HG03103 (cell line): ENCODE data around the gene RTN4R.
"Not testable (repeated sequence)": the region's sequence is repeated elsewhere in the genome, so short reads cannot be mapped to it uniquely, and the experiment has no call there.

Experiments used
- ATAC-seq: cut with Tn5 transposase; IDR thresholded peaks from one replicate; pipeline ENCODE4 v1.9.1; 2021; ENCODE audit warnings: low read depth; ENCODE audit not compliant: unreplicated experiment

The RTN4R gene

GRCh38 chr22:20306646-20307447 is 38.7 kb upstream of the RTN4R start:
- not testable (repeated sequence) for ATAC-seq

GRCh38 chr22:20305894-20306645 is 38.0 kb upstream of the RTN4R start:
- no peak for ATAC-seq

GRCh38 chr22:20305230-20305893 is 37.2 kb upstream of the RTN4R start:
- not testable (repeated sequence) for ATAC-seq

- no peak for ATAC-seq
These were observed 36.5 kb upstream of the RTN4R start for GRCh38 chr22:20304646-20305045.

GRCh38 chr22:20303229-20303534 is 35.1 kb upstream of the RTN4R start:
- not testable (repeated sequence) for ATAC-seq

- no peak for ATAC-seq
These were observed 34.5 kb upstream of the RTN4R start for GRCh38 chr22:20302438-20303228.

GRCh38 chr22:20299746-20300136 is 31.6 kb upstream of the RTN4R start:
- no peak for ATAC-seq

- no peak for ATAC-seq
These were observed 31.0 kb upstream of the RTN4R start for GRCh38 chr22:20298803-20299745.

GRCh38 chr22:20298110-20298802 is 30.1 kb upstream of the RTN4R start:
- no peak for ATAC-seq

GRCh38 chr22:20297414-20298109 is 29.4 kb upstream of the RTN4R start:
- no peak for ATAC-seq

- ATAC-seq, result no peak
These were observed 28.5 kb upstream of the RTN4R start for GRCh38 chr22:20296598-20296997.

- no peak for ATAC-seq
These were observed 27.3 kb upstream of the RTN4R start for GRCh38 chr22:20295262-20296064.

GRCh38 chr22:20292673-20293232 is 24.6 kb upstream of the RTN4R start:
- ATAC-seq, result no peak

- ATAC-seq, result no peak
These were observed 24.0 kb upstream of the RTN4R start for GRCh38 chr22:20292108-20292507.

GRCh38 chr22:20291604-20292063 is 23.5 kb upstream of the RTN4R start:
- ATAC-seq, result no peak

GRCh38 chr22:20291249-20291586 is 23.1 kb upstream of the RTN4R start:
- no peak for ATAC-seq

GRCh38 chr22:20290578-20291248 is 22.6 kb upstream of the RTN4R start:
- ATAC-seq, result no peak
